Kidney capillary endothelial cell (primary cell): ENCODE results near the gene NCOA1.
"Not testable (repeated sequence)": the region's sequence is repeated elsewhere in the genome, so short reads cannot be mapped to it uniquely, and the experiment has no call there.

Experiments used
- DNase-seq: peaks from one replicate; pipeline ENCODE4 v3.0.0-alpha.2; 2018; ENCODE audit warnings: low spot score

The NCOA1 gene

DNA sequence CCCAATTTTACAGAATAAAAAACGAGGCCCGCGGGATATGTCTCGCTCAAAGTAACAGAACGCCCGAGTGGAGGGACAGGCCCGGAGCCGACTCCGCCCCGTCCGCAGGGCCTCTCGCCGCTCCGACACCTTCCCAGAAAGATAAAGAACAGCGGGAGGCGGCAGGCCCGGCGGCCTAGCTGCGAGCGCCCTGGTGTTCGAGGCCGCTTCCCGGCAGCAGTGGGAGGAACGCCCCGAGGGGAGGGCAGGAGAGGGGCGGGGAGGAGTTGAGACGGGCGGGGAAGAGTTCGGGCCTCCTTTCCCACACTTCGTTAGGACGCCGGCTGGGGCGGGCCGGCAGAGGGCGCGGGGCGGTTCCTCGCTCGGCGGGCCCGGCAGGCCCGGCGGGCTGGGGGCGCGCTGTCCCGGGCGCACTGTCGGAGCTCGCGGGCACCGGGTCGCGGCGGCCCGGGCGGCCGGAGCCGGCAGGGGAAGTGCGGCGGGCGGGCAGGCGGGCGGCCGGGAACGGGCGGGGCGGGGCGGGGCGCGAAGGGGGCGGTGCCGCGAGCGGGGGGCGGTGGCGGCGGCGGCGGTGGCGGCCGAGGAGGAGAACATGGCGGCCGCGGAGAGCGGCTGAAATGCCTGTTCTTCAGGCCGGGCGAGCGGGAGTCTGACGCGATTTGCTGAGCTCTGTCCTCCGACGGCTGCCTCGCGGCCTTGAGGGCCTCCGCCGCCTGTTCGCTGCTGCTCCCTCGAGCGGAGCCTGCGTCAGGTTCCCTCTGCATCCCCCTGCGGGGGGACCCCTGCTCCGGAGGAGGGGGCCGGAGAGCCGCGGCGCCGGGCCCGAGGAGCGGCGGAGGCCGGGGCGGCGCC, at the start of gene NCOA1:
TSS of gene NCOA1 (plus strand) at position 565 of the 852 bp plus-strand sequence. CDS start 167,424 bp downstream, outside the sequence.
- peak; percentile 77 for DNase-seq

- no peak for DNase-seq
Observed at GRCh38 chr2:24448797-24449196, 42.3 kb upstream of the NCOA1 start.

- DNase-seq, result no peak
Observed at GRCh38 chr2:24449344-24449743, 41.7 kb upstream of the NCOA1 start.

DNA sequence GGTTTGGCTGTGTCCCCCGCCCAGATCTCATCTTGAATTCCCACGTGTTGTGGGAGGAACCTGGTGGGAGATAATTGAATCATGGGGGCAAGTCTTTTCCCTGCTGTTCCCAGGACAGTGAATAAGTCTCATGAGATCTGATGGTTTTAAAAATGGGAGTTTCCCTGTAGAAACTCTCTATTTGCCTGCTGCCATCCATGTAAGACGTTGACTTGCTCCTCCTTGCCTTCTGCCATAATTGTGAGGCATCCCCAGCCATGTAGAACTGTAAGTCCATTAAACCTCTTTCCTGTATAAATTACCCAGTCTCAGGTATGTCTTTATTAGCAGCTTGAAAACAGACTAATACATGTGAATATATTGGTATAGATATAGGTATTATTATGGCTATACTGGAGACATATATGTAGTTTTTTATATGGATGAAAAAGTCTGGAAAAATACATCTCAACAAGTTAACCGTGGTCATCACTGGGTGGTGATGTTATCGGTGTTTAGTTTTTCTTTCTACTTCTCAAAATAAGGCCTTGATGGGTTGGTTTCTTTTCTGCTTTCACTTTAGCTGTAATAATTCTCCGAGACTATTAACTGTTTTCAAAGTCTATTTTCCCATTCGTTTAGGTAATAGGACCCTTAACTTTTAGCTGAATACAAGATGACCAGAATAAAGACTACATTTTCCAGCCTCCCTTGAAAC, 39.1 kb upstream of the NCOA1 start:
- DNase-seq, result no peak

DNA sequence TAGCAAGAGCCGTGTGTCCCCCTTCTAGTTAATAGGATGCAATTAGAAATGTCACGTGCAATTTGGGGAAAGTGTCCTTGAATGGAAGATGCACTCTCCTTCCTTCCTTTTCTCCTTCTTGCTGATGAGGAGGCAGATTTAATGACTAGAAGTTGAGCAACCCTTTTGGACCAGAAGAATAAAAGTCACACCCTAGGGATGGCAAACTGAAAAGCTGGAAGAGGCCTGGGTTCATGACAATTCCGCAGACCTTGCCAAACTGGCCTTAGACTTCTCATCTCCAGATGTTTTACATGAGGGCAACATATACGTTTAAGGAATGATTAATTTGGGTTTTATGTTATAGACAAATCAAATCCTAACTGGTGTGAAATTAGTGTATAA, 38.6 kb upstream of the NCOA1 start:
- DNase-seq, result no peak

- DNase-seq, result no peak
Observed at GRCh38 chr2:24453379-24454073, 37.5 kb upstream of the NCOA1 start.

GRCh38 chr2:24454294-24454693, 36.8 kb upstream of the NCOA1 start:
- DNase-seq, result no peak

GRCh38 chr2:24456599-24457556, 34.2 kb upstream of the NCOA1 start:
- peak; percentile 26 for DNase-seq

GRCh38 chr2:24457696-24458386, 33.2 kb upstream of the NCOA1 start:
- DNase-seq, result no peak

DNA sequence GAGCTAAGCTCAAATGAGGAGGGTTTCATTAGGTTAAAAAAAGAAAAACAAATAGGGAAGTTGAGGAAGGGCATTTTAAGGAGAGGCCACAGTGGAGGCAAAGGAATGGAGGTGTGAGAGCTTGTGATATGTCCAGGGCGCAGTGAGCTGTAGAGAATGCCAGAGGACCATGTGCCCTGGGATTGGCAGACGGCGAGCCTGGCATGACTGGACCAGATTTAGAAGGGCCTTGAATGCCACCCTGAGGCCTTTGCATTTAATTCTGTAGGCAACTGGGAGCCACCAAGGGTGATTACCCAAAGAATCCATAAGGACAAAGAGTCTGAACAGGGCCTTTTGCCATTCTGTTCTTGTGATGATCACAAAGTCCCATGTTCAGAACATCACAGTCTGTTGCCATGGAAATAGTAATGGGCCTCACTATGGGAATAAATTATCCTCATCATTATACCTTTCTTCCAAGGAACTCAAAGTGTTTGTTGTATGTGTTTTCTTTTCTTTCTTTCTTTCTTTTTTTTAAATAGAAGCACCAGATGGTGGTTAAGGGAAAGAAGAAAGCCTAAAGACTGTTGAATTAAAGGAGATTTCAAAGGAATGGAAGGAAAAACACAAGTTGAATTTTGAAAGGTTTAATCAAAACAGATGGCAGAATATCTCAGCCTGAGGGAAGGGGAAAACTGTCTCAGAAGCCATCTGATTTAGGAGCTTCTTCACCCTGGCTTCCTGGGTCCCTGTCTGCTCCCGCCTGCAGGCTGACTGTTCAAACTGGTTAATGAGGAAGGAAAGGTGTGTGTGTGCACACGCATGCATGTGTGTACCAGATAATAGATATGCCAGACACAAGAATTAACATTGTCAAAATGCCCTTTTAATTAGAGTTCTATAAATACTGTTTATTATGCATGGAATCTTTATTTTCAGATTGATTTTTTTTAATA, 31.6 kb upstream of the NCOA1 start:
- DNase-seq, result no peak

DNA sequence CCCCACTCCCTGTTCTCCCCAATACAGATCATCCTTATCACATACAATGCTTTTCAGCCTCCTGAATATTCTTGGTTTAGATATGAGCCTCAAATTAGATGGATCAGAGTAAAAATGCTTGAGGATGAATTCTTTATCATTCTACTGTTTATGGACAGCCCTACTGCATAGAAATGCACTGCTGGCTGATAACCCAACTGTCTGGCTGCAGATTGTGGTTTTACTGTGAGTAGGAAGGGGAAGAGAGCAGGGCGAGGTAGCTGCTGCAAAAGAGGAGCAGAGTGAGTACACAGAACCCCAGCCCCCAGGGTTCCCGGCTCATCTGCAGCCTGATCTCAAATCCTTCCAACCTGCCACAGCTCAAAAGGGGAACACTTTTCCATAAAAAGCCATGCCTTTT, 29.4 kb upstream of the NCOA1 start:
- no peak for DNase-seq

DNA sequence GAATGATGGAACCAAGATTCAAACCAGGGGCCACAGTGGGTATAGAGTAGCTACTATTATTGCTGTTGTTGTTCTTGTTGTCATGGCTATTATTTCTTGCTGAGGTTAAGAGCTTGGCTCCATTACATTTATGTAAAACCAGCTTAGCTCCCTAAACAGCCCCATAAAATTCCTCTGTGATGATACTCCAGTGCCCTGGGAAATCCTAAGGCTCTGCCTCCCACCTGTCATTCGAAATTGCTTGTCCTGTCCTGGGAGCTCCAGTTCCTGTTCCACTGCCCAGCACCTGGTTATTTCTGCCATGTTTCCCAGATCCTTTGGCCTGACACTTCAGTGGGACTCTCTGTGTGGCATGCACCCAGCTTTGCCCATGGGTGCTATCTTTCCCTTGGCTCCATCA, 27.8 kb upstream of the NCOA1 start:
- DNase-seq, result no peak

DNA sequence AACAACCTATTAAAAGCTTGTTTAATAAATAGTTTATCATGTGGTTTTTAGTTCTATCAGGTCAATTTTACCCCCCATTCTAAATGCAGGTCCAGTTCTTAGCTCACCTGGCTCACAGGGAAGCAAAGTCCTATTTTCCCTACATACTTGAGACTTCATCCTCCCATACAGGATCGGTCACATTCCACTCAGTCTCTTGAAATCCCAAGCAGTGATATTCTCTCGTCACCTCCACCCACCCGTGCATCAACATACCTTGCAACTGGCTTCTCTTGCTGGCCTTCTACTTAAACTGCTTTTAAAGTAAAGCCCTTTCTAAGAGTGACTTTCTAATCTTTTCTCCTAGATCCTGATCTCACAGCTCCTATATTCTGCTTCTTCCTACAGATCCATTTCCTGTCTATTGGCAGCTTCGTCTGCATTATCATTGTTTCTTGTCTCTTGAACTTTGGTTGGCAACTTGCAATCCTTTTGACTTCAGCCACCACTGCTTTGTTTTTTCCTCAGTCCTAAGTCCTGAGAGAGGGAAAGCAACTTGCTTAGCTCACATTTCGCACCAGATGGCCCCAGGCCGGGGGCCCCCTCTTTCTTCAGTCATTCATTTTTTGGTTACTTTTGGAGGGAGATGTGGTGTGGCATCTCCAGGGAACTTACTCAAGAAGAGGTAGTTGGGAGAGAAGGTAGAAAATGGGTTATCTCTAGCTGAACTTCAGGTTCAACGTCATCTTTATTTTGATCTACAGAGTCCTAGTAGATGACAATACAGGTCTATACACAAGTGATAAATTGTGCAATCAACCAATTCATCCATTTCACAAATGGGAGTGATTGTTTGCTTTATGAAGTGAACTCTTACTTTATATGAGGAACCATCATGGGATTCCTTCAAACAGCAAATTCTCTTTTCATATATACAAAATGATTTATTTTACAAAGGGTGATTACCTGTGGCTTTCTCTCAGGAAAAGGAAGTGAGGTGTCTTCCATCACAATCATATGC, 23.9 kb upstream of the NCOA1 start:
- DNase-seq, result no peak

- not testable (repeated sequence) for DNase-seq
Observed at GRCh38 chr2:24468453-24468852, 22.6 kb upstream of the NCOA1 start.

DNA sequence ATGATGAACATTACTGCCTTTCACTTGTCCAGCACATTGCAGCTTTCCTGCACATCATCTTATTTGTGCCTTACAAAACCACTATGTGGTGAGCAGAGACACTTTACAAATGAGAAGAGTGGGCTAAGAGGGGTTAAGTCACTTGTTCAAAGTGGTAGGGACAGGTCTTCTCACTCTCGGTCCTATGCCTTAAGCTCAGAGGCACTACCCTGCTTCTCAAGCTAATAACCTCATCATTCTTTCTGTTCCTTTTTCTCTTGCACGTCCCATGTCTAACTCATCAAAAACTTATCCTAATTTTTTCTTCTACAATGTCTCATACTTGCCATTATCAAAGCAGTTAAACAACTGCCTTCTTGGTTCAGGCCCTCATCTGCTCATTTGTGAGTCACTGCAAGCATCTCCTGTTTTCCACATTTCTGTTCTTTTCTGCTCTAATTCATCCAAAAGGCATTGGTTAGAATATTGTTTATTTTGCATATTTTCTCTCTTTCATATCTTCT, 21.9 kb upstream of the NCOA1 start:
- no peak for DNase-seq

DNA sequence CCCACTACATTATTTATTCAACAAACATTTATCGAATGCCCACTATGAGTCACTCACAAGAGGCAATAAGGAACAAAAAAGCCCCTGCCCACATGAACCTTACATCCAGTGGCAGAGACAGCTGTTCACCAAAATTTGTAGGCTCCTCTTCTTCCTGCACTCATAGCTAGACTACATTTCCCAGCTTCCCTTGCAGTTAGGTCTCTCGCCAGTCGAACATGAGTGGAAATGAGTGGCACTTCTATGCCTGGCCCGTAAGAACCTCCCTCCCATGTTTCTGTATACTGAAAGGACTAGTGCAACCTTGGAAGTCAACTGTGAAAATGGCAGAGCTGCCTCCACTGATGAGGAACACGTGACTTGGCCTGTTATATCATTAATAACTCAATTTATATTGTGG, 19.4 kb upstream of the NCOA1 start:
- DNase-seq, result no peak

DNA sequence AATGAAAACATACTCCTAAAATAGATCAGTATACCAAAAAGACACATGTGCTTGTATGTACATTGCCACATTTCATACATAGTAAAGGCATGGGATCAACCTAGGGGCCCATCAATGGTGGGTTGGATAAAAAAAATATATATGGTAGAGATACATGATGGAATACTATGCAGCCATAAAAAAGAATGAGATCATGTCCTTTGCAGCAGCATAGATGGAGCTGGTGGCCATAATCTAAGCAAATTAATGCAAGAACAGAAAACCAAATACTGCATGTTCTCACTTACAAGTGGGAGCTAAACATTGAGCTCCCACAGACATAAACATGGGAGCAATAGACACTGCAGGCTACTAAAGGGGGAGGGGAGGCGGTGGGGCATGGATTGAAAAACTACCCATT, 18.6 kb upstream of the NCOA1 start:
- DNase-seq, result no peak

GRCh38 chr2:24473626-24474025, 17.4 kb upstream of the NCOA1 start:
- DNase-seq, result no peak
